Activated naive CD8-positive, alpha-beta T cell treated with anti-CD3 and anti-CD28 coated beads for 36 hours (primary cell): ENCODE results near the gene CSNK1G1. TPM values are rescaled to one million over a fixed set of nuclear protein-coding genes. Genes with fewer than 3 reads are reported as not detected.
A peak's percentile ranks its signal among the peaks of the same experiment; 100 is the strongest.
"Not testable (repeated sequence)": the region's sequence is repeated elsewhere in the genome, so short reads cannot be mapped to it uniquely, and the experiment has no call there.

ENCODE experiments used
- DNase-seq: peaks from one replicate; pipeline ENCODE4 v3.0.0; 2021
- H3K27ac Mint-ChIP-seq: one replicate; pipeline ENCODE4 v1.8.0; 2022; ENCODE audit warnings: mild to moderate bottlenecking, moderate library complexity, mixed read lengths
- H3K27me3 Mint-ChIP-seq: one replicate; pipeline ENCODE4 v1.8.0; 2022; ENCODE audit warnings: mild to moderate bottlenecking, mixed read lengths
- H3K36me3 Mint-ChIP-seq: one replicate; pipeline ENCODE4 v1.8.0; 2021; ENCODE audit warnings: mild to moderate bottlenecking, mixed read lengths
- H3K4me1 Mint-ChIP-seq: one replicate; pipeline ENCODE4 v1.8.0; 2021; ENCODE audit warnings: mixed read lengths
- H3K4me3 Mint-ChIP-seq: one replicate; pipeline ENCODE4 v1.8.0; 2022; ENCODE audit warnings: mild to moderate bottlenecking, moderate library complexity, mixed read lengths
- H3K9me3 Mint-ChIP-seq: one replicate; pipeline ENCODE4 v1.8.0; 2022; ENCODE audit warnings: mixed read lengths
- total RNA-seq, 2 experiments: library from RNA; stranded (reverse); gene quantifications; one replicate each; pipeline ENCODE4 v1.2.3, GENCODE V29; 2021

CSNK1G1 gene
- total RNA-seq, 2 experiments from 2014 or later, result 17.5 to 19.2 TPM

DNA sequence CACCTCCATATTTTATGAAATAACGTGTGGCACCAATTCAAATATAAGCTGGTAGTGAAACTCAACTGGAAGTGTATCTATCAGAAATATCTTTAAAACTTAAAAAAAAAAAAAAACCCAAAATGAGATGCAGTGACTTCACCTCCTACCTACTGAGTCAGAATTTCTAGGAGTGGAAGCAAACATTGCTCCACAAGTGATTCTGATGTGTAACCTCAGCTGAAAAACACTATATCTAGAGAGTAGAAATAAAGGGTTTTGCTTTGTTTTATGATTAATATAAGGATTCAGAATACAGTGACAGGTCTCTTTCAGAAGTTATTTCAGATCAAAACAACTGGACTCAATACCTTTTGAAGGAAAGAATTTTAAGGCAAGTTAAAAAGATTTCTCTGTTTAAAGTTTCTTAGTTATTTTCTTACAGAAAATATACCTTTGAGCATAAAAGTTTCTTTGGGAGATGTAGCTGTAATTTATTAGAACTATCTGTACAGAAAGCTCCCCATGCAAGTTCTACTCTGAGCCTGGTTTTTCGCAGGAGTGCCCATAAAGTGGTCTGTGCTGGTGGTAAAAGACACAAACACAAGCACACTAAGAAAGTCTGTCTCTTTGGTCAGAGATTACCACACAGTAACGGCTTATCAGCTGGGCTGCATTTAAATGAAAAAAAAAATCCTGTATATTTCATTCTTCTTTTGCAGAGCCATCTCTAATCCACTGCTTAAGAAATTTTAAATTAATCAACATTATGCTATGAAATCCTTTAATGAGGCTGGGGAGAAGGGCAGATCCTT lies 133.2 kb downstream of the CSNK1G1 start:
- no peak overlapping the region for H3K4me3 Mint-ChIP-seq
- H3K4me1 Mint-ChIP-seq, result peaks cover 14% of the 10 kb centered on the region
- H3K27ac Mint-ChIP-seq, result no peak overlapping the region
- peaks cover 4% of the 10 kb centered on the region for H3K9me3 Mint-ChIP-seq
- H3K36me3 Mint-ChIP-seq, result peaks cover 22% of the 10 kb centered on the region
- DNase-seq, result no peak
- H3K27me3 Mint-ChIP-seq, result no peaks in the 10 kb centered on the region

DNA sequence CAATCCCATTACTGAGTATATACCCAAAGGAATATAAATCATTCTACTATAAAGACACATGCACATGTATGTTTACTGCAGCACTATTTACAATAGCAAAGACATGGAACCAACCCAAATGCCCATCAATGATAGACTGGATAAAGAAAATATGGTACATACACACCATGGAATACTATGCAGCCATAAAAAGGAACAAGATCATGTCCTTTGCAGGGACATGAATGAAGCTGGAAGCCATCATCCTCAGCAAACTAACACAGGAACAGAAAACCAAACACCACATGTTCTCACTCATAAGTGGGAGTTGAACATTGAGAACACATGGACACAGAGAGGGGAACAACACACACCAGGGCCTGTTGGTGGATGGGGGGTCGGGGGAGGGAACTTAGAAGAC lies 134.1 kb downstream of the CSNK1G1 start:
- H3K27me3 Mint-ChIP-seq, H3K4me3 Mint-ChIP-seq, DNase-seq, H3K9me3 Mint-ChIP-seq: not testable (repeated sequence)
- Mint-ChIP-seq H3K4me1 (peaks cover 15% of the 10 kb centered on the region), H3K36me3 (peaks cover 15% of the 10 kb centered on the region), H3K27ac (peak overlapping the region; percentile 25)

DNA sequence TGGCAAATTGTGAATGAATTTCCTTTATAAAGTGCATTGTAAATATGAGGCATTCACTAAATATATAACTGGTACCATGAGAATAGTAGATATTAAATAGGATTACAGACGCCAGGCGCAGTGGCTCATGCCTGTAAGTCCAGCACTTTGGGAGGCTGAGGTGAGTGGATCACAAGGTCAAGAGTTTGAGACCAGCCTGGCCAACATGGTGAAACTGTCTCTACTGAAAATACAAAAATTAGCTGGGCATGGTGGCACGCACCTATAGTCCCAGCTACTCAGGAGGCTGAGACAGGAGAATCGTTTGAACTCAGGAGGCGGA lies 138.6 kb downstream of the CSNK1G1 start:
- H3K27me3 Mint-ChIP-seq, H3K27ac Mint-ChIP-seq, H3K9me3 Mint-ChIP-seq, H3K36me3 Mint-ChIP-seq, DNase-seq, H3K4me1 Mint-ChIP-seq, H3K4me3 Mint-ChIP-seq: not testable (repeated sequence)

DNA sequence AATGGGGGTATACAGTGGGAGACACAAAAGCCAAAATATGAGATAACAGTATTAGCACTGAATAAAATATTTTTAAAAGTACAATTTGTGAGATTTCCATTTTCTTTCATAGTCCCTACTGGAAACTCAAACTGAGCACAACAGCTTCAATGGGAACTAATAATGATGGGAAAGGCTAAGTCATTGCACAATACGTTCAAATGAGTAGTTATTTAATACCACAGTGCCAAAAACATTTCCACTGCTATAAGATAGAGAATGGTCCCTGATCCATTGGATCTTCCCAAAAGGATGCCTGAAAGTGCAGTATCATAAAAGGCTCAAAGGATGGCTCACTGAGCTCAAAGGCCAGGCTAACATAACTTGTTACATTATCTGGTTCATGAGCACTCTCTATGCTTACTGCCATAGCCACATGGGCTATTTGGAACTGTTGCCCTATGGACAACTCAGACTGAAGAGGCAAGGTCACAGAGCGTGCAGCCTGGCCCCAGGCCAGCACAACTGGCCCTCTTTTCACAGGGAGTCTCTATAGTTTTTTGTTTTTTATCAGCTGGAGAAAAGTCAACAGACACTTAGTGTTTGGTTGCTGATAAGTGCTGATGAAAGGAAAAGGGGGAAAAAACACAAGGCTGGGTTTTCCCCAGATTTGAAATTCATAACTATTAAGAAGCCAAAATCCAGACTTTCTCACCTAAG lies 139.1 kb downstream of the CSNK1G1 start:
- H3K9me3 Mint-ChIP-seq, result peaks cover 2% of the 10 kb centered on the region
- H3K4me3 Mint-ChIP-seq, result no peak overlapping the region
- H3K4me1 Mint-ChIP-seq, result peaks cover 2% of the 10 kb centered on the region
- H3K36me3 Mint-ChIP-seq, result peaks cover 5% of the 10 kb centered on the region
- no peak for DNase-seq
- H3K27me3 Mint-ChIP-seq, result no peaks in the 10 kb centered on the region
- no peak overlapping the region for H3K27ac Mint-ChIP-seq

DNA sequence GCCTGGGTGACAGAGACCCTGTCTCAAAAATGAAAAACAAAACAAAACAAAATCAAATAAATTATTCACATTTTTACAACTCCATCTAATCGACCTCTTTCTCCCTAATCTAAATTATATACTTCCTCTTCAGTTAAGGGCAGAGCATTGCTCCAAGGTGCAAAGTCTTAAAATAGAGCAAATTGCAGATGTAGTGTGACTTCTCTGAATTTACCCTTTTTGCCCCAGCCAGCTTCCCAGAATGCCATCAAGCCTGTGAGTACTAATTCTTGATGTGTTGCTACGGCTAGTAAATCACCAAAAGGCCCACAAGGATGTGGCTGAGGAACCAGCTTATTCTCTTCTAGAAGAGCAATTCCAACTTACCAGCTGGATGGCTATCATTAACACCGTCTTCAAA lies 139.8 kb downstream of the CSNK1G1 start:
- Mint-ChIP-seq H3K27ac (no peak overlapping the region), H3K4me1 (peaks cover 3% of the 10 kb centered on the region), H3K4me3 (no peak overlapping the region), H3K9me3 (no peaks in the 10 kb centered on the region), H3K36me3 (peaks cover under 1% of the 10 kb centered on the region), H3K27me3 (no peaks in the 10 kb centered on the region)
- no peak for DNase-seq

DNA sequence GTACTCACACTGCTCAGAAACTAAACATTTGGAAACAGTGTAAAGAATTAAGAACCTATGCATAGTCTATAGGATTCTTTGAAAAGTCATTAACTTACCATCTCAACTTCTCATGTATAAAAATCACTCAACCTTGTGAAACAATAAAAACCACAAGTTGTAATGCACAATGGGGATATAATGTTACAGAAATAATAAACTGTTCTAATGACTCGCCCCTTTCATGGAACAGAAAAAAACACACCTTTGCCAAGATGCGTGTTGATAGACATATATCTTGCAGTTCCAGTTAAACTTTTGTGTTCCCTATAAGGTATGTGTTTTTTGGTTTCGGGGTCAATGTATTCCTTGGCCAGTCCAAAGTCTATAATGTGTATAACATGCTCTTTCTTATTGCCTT lies 142.3 kb downstream of the CSNK1G1 start:
- H3K27me3 Mint-ChIP-seq, result no peaks in the 10 kb centered on the region
- H3K27ac Mint-ChIP-seq, result no peak overlapping the region
- no peak for DNase-seq
- H3K9me3 Mint-ChIP-seq, result no peaks in the 10 kb centered on the region
- H3K4me3 Mint-ChIP-seq, result no peak overlapping the region
- H3K4me1 Mint-ChIP-seq, result peaks cover 8% of the 10 kb centered on the region
- H3K36me3 Mint-ChIP-seq, result no peaks in the 10 kb centered on the region

DNA sequence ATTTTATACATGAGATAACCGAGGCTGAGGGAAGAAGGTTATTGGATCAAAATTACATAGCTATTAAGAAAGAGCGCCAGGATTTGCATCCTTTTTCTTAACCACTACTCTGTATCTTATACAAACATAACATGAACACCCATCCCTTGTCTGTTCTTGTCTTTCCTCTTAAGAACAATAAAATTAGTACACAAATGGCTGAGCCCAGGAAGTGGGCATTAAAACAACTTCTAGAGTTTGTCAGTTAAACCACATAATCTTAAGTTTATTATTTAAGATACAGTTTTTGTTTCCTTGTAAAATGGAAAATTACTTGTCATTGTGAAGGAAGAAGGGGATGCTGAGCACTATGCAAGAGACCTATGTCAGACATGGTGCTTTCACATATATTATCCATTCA lies 144.3 kb downstream of the CSNK1G1 start:
- H3K27ac Mint-ChIP-seq, result no peak overlapping the region

DNA sequence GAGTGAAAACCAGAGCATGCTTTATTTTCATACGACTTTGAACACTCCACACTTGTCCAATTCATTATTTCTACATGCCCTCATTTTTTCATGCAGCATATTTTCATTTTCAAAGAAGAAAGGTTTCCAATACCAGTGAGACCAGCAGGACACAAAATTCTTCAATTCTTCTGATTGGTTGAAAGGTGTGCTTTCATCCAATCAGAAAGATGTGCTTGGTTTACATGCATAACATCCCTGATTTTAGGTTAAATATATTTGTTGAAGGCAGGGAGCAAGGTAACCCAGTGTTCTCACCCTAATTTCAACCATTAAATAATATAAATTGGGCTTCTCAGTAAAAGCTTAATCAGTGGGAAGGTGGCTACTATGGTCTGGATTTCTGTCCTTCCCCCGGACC lies 145.6 kb downstream of the CSNK1G1 start:
- Mint-ChIP-seq H3K4me3 (no peak overlapping the region), H3K36me3 (no peaks in the 10 kb centered on the region), H3K27ac (no peak overlapping the region), H3K9me3 (no peaks in the 10 kb centered on the region), H3K4me1 (peaks cover 6% of the 10 kb centered on the region), H3K27me3 (no peaks in the 10 kb centered on the region)
- DNase-seq, result no peak

More for the DNA sequence above, 144.3 kb downstream of the CSNK1G1 start:
- no peak for DNase-seq
- no peaks in the 10 kb centered on the region for H3K27me3 Mint-ChIP-seq
- H3K9me3 Mint-ChIP-seq, result no peaks in the 10 kb centered on the region
- H3K36me3 Mint-ChIP-seq, result no peaks in the 10 kb centered on the region
- H3K4me3 Mint-ChIP-seq, result no peak overlapping the region
- peaks cover 6% of the 10 kb centered on the region for H3K4me1 Mint-ChIP-seq

DNA sequence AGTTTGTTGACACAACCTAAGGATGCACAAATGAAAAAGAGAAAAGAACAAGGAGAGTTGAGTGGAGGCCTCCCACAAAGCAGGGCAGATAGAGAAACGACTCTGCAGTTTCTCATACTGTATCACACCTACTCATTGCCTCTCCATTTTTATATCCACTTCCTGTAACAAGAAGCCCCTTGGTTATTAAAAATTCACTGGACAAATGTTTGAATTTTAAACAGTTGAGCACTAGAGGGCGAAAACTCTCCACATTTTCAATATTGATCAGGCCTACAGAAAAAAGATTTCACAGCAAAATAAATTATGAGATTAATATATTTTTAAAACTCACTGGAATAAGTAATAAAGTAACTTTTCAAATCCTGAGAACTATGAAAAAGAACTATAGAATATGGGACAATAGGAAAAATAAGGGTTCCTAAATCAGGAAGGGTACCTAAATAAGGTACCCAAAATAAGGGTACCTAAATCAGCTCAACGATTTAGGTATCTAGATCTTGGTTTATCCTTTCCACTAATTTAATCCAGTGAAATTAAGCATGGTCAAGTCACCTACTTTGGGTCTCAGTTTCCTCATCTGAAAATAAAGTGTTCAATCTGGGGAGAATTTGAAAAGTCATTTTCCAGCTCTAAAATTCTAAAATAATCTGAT lies 146.2 kb downstream of the CSNK1G1 start:
- Mint-ChIP-seq H3K27me3 (no peaks in the 10 kb centered on the region), H3K9me3 (no peaks in the 10 kb centered on the region), H3K4me1 (peaks cover 6% of the 10 kb centered on the region), H3K4me3 (no peak overlapping the region), H3K36me3 (no peaks in the 10 kb centered on the region), H3K27ac (no peak overlapping the region)
- no peak for DNase-seq

DNA sequence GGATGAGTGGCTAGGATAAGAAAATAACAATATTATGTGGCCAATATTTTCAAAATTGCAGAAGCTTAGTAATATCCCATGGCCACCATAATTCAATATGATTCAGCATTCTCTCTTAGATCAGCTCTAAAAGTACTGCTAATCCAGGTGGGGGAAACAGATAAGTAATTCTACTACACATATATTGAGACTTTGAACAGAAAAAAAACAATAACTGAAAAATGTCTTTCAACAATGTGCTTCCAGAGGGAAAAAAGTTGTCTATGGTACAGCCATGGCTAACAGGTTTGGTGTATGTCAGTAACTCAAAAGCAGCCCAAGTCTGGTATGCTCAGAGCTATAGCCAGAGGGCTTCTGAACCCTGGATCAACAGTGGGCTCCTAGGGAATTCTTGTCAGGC lies 150.8 kb downstream of the CSNK1G1 start:
- no peaks in the 10 kb centered on the region for H3K27me3 Mint-ChIP-seq
- no peak overlapping the region for H3K27ac Mint-ChIP-seq
- peaks cover 7% of the 10 kb centered on the region for H3K36me3 Mint-ChIP-seq
- peaks cover 5% of the 10 kb centered on the region for H3K4me1 Mint-ChIP-seq
- no peak overlapping the region for H3K4me3 Mint-ChIP-seq
- DNase-seq, result no peak
- no peaks in the 10 kb centered on the region for H3K9me3 Mint-ChIP-seq

DNA sequence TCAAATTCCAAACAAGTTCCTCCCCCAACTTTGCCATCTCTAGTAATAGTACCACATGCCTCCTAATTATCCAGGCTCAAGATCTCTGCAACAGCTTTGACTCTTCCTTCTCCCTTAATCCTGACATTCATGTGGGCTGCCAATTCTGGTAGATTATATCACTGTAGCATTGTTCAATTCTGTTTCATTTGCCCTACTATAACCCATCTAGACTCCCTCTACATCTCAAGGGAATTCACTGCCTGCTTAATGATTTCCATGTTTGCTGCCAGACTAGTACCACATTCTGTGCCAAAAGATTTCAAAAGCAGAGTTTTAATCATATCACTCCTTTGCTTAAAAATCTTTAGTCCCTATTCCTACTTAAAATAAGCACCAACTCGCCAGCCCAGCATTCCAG lies 158.5 kb downstream of the CSNK1G1 start:
- H3K27me3 Mint-ChIP-seq, result no peaks in the 10 kb centered on the region
- no peak overlapping the region for H3K27ac Mint-ChIP-seq
- H3K9me3 Mint-ChIP-seq, result no peaks in the 10 kb centered on the region
- DNase-seq, result no peak
- H3K4me3 Mint-ChIP-seq, result no peak overlapping the region
- H3K36me3 Mint-ChIP-seq, result peaks cover 11% of the 10 kb centered on the region
- no peaks in the 10 kb centered on the region for H3K4me1 Mint-ChIP-seq

DNA sequence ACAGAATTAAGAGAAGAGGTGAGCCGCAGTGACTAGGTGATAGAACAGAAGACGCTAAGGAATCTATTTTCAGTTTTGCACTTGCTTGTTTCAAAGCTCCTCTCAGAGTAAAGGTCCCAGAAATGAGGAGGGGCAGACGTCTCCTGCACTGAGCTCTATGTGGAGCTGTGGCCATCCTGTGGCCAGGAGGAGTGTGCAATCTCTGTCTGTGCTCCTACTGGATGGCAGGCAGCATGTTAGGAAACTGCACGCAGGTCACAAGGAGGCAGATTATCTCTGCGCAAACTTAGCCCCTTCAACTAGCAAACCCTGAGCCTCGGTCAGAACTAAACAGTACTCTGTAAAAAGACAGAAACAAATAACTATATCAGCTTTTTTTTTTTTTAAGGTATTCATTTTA lies 162.0 kb downstream of the CSNK1G1 start:
- H3K9me3 Mint-ChIP-seq, result no peaks in the 10 kb centered on the region
- H3K36me3 Mint-ChIP-seq, result peaks cover 3% of the 10 kb centered on the region
- no peak for DNase-seq
- no peak overlapping the region for H3K27ac Mint-ChIP-seq
- H3K27me3 Mint-ChIP-seq, result no peaks in the 10 kb centered on the region
- no peak overlapping the region for H3K4me3 Mint-ChIP-seq
- H3K4me1 Mint-ChIP-seq, result no peaks in the 10 kb centered on the region

DNA sequence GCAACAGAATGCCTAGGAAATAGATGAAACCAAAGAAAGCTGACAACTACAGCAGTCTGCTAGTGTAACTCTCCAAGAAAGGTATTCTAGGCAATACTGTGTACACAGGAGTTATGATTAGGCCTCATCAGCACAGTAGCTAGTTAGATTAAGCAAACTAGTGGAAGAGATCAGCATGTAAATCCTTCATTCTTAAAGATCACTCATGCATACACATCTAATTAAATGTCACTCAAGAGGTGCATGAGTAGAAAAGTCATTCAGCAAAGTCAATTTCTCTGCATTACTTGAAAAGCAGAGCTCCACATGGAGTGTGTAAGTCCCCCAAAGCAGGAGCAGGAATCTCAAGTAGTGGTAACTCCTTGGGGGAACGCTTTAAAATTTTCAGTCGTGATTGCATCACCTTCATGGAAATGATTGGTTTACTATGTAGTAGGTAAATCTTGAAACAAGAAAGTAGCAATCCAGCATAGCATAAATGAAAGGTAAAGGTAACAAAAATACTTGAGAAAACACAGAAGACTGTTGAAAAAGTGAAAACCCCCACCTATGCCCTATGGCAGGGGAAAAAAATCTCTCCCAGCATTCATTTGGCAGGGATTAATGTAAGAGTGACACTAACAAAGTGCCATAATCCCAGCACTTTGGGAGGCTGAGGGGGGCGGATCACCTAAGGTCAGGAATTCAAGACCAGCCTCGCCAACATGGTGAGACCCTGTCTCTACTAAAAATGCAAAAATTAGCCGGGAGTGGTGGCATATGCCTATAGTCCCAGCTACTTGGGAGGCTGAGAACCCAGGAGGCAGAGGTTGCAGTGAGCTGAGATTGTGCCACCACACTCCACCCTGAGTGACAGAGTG lies 163.8 kb downstream of the CSNK1G1 start:
- Mint-ChIP-seq H3K4me1 (no peaks in the 10 kb centered on the region), H3K4me3 (no peak overlapping the region), H3K36me3 (peaks cover 6% of the 10 kb centered on the region), H3K27me3 (no peaks in the 10 kb centered on the region), H3K27ac (peak overlapping the region; percentile 16), H3K9me3 (no peaks in the 10 kb centered on the region)
- DNase-seq, result no peak

DNA sequence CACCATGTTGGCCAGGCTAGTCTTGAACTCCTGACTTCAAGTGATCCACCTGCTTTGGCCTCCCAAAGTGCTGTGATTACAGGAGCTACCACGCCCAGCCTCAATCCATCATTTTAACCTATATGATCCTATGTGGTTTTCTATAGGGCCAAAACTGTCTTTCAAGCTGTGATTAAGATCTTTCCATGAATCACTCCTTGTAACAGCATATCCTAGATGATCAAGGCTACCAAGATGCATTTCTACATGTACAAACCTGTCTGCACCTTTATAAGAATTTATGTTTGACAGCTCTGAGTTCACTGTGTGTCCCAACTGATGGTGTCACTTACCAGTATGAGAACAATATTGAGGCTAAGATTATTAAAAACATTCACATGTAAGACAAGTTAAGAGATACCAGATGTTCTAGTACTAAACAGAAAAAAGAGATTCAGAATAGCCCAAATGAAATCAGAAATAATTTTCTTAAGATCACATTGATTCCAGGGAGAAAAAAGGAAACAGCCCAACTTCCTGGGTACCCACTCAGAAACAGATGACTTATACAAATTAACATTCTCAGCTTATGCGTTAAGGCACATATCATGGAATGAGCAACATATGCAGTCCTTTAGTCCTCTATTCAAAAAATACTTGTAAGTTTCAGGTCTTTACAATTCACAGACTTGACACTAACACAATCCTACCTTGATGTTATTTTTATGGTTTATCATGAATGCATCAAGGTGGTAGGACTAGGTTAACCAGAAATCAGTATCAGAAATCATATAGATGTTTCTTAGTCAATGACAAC lies 168.4 kb downstream of the CSNK1G1 start:
- DNase-seq, result no peak
- peaks cover 9% of the 10 kb centered on the region for H3K36me3 Mint-ChIP-seq
- no peak overlapping the region for H3K27ac Mint-ChIP-seq
- H3K4me1 Mint-ChIP-seq, result no peaks in the 10 kb centered on the region
- H3K4me3 Mint-ChIP-seq, result no peak overlapping the region
- H3K9me3 Mint-ChIP-seq, result no peaks in the 10 kb centered on the region
- no peaks in the 10 kb centered on the region for H3K27me3 Mint-ChIP-seq
